ENCODE data around the gene WWOX. TPM values are rescaled to one million over a fixed set of nuclear protein-coding genes. Genes with fewer than 3 reads are reported as not detected.

WWOX gene
- total and polyA plus RNA-seq, 7 donors, result 7.1 to 46.8 (median 16.1) TPM

DNA sequence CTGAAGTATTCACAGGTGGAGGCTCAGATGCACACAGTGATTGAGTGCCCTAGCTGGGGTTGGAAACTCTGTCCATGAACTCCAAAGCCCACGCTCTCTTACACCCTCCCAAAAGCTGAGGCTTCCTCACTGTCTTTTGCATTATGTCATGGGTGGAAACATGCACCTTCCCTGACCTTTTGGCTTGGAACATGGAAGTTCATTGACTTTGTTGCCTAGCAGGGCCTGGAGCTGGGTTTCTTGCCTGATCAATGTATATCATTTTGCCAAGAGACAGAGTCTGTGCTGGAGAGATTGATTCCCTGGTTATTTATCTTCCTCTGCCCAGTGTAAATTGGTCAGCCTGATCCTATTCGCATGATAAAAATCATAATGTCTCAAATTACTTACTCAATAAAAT, 942.7 kb downstream of the WWOX start:
- no peaks in the 10 kb centered on the region for H3K36me3 ChIP-seq
- intact Hi-C loops (cut with DNase I), result no loop called here
- no peaks in the 10 kb centered on the region for H3K9me3 ChIP-seq
- 90 to 94% methylated on average over 2 of the region's 2 CpGs for WGBS, 2 donors
- H3K27me3 ChIP-seq, result no peaks in the 10 kb centered on the region
- H3K4me3 ChIP-seq, result no peak overlapping the region
- no peak for DNase-seq
- H3K4me1 ChIP-seq, result peaks cover 0 to 15% (median 14%) of the 10 kb centered on the region in 4 donors
- TF ChIP-seq, protein P1, sequence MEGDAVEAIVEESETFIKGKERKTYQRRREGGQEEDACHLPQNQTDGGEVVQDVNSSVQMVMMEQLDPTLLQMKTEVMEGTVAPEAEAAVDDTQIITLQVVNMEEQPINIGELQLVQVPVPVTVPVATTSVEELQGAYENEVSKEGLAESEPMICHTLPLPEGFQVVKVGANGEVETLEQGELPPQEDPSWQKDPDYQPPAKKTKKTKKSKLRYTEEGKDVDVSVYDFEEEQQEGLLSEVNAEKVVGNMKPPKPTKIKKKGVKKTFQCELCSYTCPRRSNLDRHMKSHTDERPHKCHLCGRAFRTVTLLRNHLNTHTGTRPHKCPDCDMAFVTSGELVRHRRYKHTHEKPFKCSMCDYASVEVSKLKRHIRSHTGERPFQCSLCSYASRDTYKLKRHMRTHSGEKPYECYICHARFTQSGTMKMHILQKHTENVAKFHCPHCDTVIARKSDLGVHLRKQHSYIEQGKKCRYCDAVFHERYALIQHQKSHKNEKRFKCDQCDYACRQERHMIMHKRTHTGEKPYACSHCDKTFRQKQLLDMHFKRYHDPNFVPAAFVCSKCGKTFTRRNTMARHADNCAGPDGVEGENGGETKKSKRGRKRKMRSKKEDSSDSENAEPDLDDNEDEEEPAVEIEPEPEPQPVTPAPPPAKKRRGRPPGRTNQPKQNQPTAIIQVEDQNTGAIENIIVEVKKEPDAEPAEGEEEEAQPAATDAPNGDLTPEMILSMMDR (IDR thresholded peaks at IDR 0.05), result no peak
- no peak for TF ChIP-seq EP300 (IDR thresholded peaks at IDR 0.05)
- TF ChIP-seq POLR2AphosphoS5 (IDR thresholded peaks at IDR 0.05), result no peak
- no peak for TF ChIP-seq POLR2A (IDR thresholded peaks at IDR 0.05)
- no peak overlapping the region for H3K27ac ChIP-seq

DNA sequence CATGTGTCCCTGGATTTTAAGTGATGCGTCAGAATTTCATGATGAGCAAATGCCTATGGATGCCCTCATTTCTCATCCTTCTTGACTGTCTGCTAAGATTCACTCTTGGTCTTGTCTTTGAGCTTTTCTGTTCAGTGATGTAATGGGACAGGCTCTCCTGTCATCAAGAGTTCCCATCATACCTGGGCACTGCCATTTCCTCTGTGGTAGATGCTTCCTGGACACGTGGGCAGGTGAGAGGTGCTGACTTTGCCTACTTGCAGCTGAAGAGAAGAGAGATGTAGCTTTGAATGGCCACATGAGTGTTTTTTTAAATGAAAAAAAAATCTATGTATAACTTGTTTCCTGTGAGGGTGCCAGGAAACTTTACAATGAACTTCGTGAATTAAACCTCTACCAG, 943.4 kb downstream of the WWOX start:
- WGBS, 2 donors, result 42 to 76% methylated on average over 3 of the region's 3 CpGs
- Histone ChIP-seq H3K36me3 (no peaks in the 10 kb centered on the region), H3K9me3 (no peaks in the 10 kb centered on the region), H3K27me3 (no peaks in the 10 kb centered on the region), H3K4me3 (no peak overlapping the region), H3K27ac (no peak overlapping the region), H3K4me1 (peaks cover 0 to 10% (median 7%) of the 10 kb centered on the region in 4 donors)
- TF ChIP-seq POLR2A (IDR thresholded peaks at IDR 0.05), result no peak
- no peak for TF ChIP-seq EP300 (IDR thresholded peaks at IDR 0.05)
- no peak for TF ChIP-seq POLR2AphosphoS5 (IDR thresholded peaks at IDR 0.05)
- TF ChIP-seq, protein P1 (IDR thresholded peaks at IDR 0.05), result no peak
- no peak for DNase-seq
- intact Hi-C loops (cut with DNase I), result no loop called here

DNA sequence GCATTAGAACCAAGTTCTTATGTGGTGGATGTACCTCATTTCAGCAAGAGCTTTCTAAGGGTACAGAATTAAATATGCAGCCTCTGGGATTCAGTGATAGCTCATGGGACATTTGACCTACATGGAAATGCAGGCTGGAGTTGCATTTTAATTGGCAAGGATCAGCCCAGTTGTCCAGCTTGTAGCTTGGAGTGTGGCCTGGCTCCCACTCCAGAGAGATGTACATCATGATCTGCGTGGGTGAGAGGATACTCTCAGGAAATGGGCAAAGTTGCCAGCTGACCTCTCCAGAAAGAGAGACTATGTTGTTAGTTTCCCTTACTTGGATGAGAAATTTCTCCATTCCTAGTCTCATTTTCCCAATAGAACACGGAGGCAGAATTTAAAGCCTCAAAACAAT, 945.7 kb downstream of the WWOX start:
- no peak for DNase-seq
- TF ChIP-seq POLR2A (IDR thresholded peaks at IDR 0.05) (no peak), POLR2AphosphoS5 (IDR thresholded peaks at IDR 0.05) (no peak), EP300 (IDR thresholded peaks at IDR 0.05) (no peak)
- TF ChIP-seq, protein P1 (IDR thresholded peaks at IDR 0.05), result no peak
- Histone ChIP-seq H3K36me3 (no peaks in the 10 kb centered on the region), H3K4me1 (peaks cover 0 to 4% (median 0%) of the 10 kb centered on the region in 4 donors), H3K4me3 (no peak overlapping the region), H3K27me3 (no peaks in the 10 kb centered on the region), H3K9me3 (no peaks in the 10 kb centered on the region), H3K27ac (no peak overlapping the region)
- WGBS, 2 donors, result 76 to 90% methylated on average over 2 of the region's 2 CpGs
- intact Hi-C loops (cut with DNase I), result no loop called here

DNA sequence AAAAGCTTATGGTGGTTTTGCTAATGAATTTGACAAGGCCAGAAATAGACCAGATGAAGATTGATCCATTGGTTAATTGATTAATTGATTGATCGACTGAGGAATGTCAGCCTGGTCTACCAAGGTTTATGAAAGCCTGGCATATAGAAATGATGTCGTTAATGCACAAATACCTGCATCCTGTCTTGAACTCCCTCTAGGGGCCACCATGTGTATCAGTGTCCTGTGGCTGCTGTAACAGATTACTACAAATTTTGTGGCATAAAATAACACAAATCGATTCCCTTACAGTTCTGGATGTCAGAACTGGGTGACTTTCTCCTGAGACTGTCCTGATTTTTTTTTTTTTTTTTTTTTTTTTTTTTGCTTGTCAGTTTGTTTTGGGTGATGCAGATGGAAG, 947.9 kb downstream of the WWOX start:
- Histone ChIP-seq H3K9me3 (no peaks in the 10 kb centered on the region), H3K36me3 (no peaks in the 10 kb centered on the region), H3K27me3 (no peaks in the 10 kb centered on the region), H3K4me1 (no peaks in the 10 kb centered on the region), H3K4me3 (no peak overlapping the region), H3K27ac (no peak overlapping the region)
- TF ChIP-seq, protein P1 (IDR thresholded peaks at IDR 0.05), result no peak
- TF ChIP-seq EP300 (IDR thresholded peaks at IDR 0.05) (no peak), POLR2AphosphoS5 (IDR thresholded peaks at IDR 0.05) (no peak), POLR2A (IDR thresholded peaks at IDR 0.05) (no peak)
- no peak for DNase-seq
- intact Hi-C loops (cut with DNase I), result no loop called here
- 50 to 61% methylated on average over 3 of the region's 3 CpGs for WGBS, 2 donors

DNA sequence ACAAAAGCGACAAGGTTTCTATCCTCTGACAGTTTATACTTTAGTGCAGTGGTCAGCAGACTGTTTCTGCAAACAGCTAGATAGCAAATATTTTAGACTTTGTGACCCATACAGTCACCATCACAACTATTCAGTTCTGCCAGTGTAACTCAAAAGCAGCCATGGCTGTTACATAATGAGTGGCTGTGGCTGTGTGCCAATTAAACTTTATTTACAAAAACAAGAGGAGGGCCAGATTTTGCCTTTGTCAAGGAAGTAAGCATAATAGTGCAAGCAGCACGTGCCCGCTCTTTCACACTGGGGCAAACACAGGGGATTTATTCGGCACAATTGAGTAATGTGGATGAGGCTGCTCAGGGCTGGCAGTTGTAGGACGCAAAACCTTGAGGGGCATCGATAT, 949.6 kb downstream of the WWOX start:
- H3K36me3 ChIP-seq, result no peaks in the 10 kb centered on the region
- WGBS, 2 donors, result 96 to 97% methylated on average over 6 of the region's 6 CpGs
- DNase-seq, result no peak
- no peak overlapping the region for H3K4me3 ChIP-seq
- intact Hi-C loops (cut with DNase I), result no loop called here
- H3K27me3 ChIP-seq, result no peaks in the 10 kb centered on the region
- H3K4me1 ChIP-seq, result no peaks in the 10 kb centered on the region
- H3K9me3 ChIP-seq, result no peaks in the 10 kb centered on the region
- TF ChIP-seq EP300 (IDR thresholded peaks at IDR 0.05) (no peak), POLR2AphosphoS5 (IDR thresholded peaks at IDR 0.05) (no peak), POLR2A (IDR thresholded peaks at IDR 0.05) (no peak)
- TF ChIP-seq, protein P1 (IDR thresholded peaks at IDR 0.05), result no peak
- H3K27ac ChIP-seq, result no peak overlapping the region
